Astrocyte (in vitro differentiated cells and primary cell): ENCODE data around the gene SLC25A30. TPM values are rescaled to one million over a fixed set of nuclear protein-coding genes. Genes with fewer than 3 reads are reported as not detected.

ENCODE experiments used
- DNase-seq: peaks from one replicate; pipeline ENCODE4 v3.0.0-alpha.2; 2010; ENCODE audit warnings: low read depth
- FAIRE-seq: peaks from 2 replicates; lab custom pipeline; 2011; peaks lifted over from hg19 to GRCh38; lab: Jason Lieb, UNC
- H2AFZ ChIP-seq: 2 replicates; pipeline ENCODE4 v1.6.0; 2012; ENCODE audit warnings: low read depth, low read length, inconsistent platforms
- H3K27ac ChIP-seq: 2 replicates; pipeline ENCODE4 v1.5.1; 2011; ENCODE audit warnings: low read depth, low read length, inconsistent platforms
- H3K27me3 ChIP-seq: 2 replicates; pipeline ENCODE4 v1.6.0; 2011; ENCODE audit warnings: low read length, inconsistent platforms; ENCODE audit not compliant: insufficient read depth
- H3K36me3 ChIP-seq: 2 replicates; pipeline ENCODE4 v1.5.1; 2011; ENCODE audit warnings: low read length, inconsistent platforms; ENCODE audit not compliant: insufficient read depth
- H3K4me1 ChIP-seq: 2 replicates; pipeline ENCODE4 v1.5.1; 2011; ENCODE audit warnings: low read length, inconsistent platforms; ENCODE audit not compliant: insufficient read depth
- H3K4me2 ChIP-seq: 2 replicates; pipeline ENCODE4 v1.6.0; 2012; ENCODE audit warnings: low read length, inconsistent platforms
- H3K4me3 ChIP-seq: 2 replicates; pipeline ENCODE4 v1.5.1; 2011; ENCODE audit warnings: low read depth, mild to moderate bottlenecking, low read length, inconsistent platforms; ENCODE audit not compliant: insufficient read depth
- H3K79me2 ChIP-seq: 2 replicates; pipeline ENCODE4 v1.6.0; 2012; ENCODE audit warnings: mild to moderate bottlenecking, low read length, inconsistent platforms; ENCODE audit not compliant: insufficient read depth
- H3K9ac ChIP-seq: 2 replicates; pipeline ENCODE4 v1.6.0; 2012; ENCODE audit warnings: mild to moderate bottlenecking, low read length, inconsistent platforms
- H3K9me3 ChIP-seq: 2 replicates; pipeline ENCODE4 v1.5.1; 2012; ENCODE audit warnings: low read depth, mild to moderate bottlenecking, low read length, inconsistent platforms; ENCODE audit not compliant: insufficient read depth
- H4K20me1 ChIP-seq: 2 replicates; pipeline ENCODE4 v1.6.0; 2012; ENCODE audit warnings: low read length, inconsistent platforms; ENCODE audit not compliant: insufficient read depth
- H3K27ac Mint-ChIP-seq: one replicate; pipeline ENCODE4 v1.8.0; 2021; ENCODE audit warnings: mild to moderate bottlenecking, mixed read lengths; ENCODE audit not compliant: unreplicated experiment
- H3K27me3 Mint-ChIP-seq: one replicate; pipeline ENCODE4 v1.8.0; 2021; ENCODE audit warnings: low read depth, mixed read lengths; ENCODE audit not compliant: unreplicated experiment
- H3K36me3 Mint-ChIP-seq: one replicate; pipeline ENCODE4 v1.8.0; 2021; ENCODE audit warnings: low read depth, mixed read lengths; ENCODE audit not compliant: unreplicated experiment
- H3K4me1 Mint-ChIP-seq: one replicate; pipeline ENCODE4 v1.8.0; 2021; ENCODE audit warnings: low read depth, mixed read lengths; ENCODE audit not compliant: unreplicated experiment
- H3K4me3 Mint-ChIP-seq: one replicate; pipeline ENCODE4 v1.8.0; 2021; ENCODE audit warnings: mild to moderate bottlenecking, moderate library complexity, mixed read lengths; ENCODE audit not compliant: unreplicated experiment
- H3K9me3 Mint-ChIP-seq: one replicate; pipeline ENCODE4 v1.8.0; 2021; ENCODE audit warnings: mild to moderate bottlenecking, mixed read lengths; ENCODE audit not compliant: unreplicated experiment
- CTCF ChIP-seq: IDR thresholded peaks from 2 replicates; pipeline ENCODE4 v1.5.1; 2011; ENCODE audit warnings: low read depth, mild to moderate bottlenecking, inconsistent platforms, low read length, moderate library complexity; ENCODE audit not compliant: insufficient read depth
- EZH2 ChIP-seq: IDR thresholded peaks from 2 replicates; pipeline ENCODE4 v1.6.1; 2012; ENCODE audit warnings: mild to moderate bottlenecking, low read length, inconsistent platforms; ENCODE audit not compliant: insufficient read depth
- total RNA-seq: library from RNA; stranded (reverse); gene quantifications from 2 replicates; pipeline ENCODE4 v1.2.1, GENCODE V29; 2021

SLC25A30 gene
- total RNA-seq, 1 donor from 2014 or later = 14.3 TPM

- H3K4me3 ChIP-seq = no peak overlapping the region
- no peaks in the 10 kb centered on the region for H3K36me3 ChIP-seq
- Mint-ChIP-seq H3K9me3 (no peaks in the 10 kb centered on the region), H3K27me3 (peaks cover 5% of the 10 kb centered on the region), H3K27ac (peak overlapping the region; percentile 53), H3K4me1 (peaks cover 11% of the 10 kb centered on the region), H3K36me3 (no peaks in the 10 kb centered on the region), H3K4me3 (no peak overlapping the region)
- no peak overlapping the region for H3K27ac ChIP-seq
- TF ChIP-seq EZH2 = no peak
- TF ChIP-seq CTCF = no peak
- no peak overlapping the region for H3K9ac ChIP-seq
- H3K4me2 ChIP-seq = peak overlapping the region; percentile 34
- peaks cover 4% of the 10 kb centered on the region for H3K4me1 ChIP-seq
- FAIRE-seq = no peak
- no peaks in the 10 kb centered on the region for H3K9me3 ChIP-seq
- no peaks in the 10 kb centered on the region for H4K20me1 ChIP-seq
- H3K27me3 ChIP-seq = no peaks in the 10 kb centered on the region
- DNase-seq = no peak
- no peaks in the 10 kb centered on the region for H3K79me2 ChIP-seq
- H2AFZ ChIP-seq = no peak overlapping the region
These were observed 21.7 kb upstream of the SLC25A30 start for GRCh38 chr13:45439781-45440462.

GRCh38 chr13:45439008-45439407, 20.8 kb upstream of the SLC25A30 start:
- H3K4me3 ChIP-seq = no peak overlapping the region
- FAIRE-seq = no peak
- no peaks in the 10 kb centered on the region for H3K27me3 ChIP-seq
- no peaks in the 10 kb centered on the region for H3K79me2 ChIP-seq
- no peak overlapping the region for H3K4me2 ChIP-seq
- H3K4me1 ChIP-seq = peaks cover 4% of the 10 kb centered on the region
- TF ChIP-seq CTCF (no peak), EZH2 (no peak)
- H4K20me1 ChIP-seq = no peaks in the 10 kb centered on the region
- no peaks in the 10 kb centered on the region for H3K36me3 ChIP-seq
- DNase-seq = no peak
- no peaks in the 10 kb centered on the region for H3K9me3 ChIP-seq
- no peak overlapping the region for H3K9ac ChIP-seq
- no peak overlapping the region for H3K4me3 Mint-ChIP-seq
- no peaks in the 10 kb centered on the region for H3K36me3 Mint-ChIP-seq
- H3K4me1 Mint-ChIP-seq = peaks cover 11% of the 10 kb centered on the region
- H3K27me3 Mint-ChIP-seq = peaks cover 1% of the 10 kb centered on the region
- H3K27ac Mint-ChIP-seq = no peak overlapping the region
- H3K27ac ChIP-seq = no peak overlapping the region
- H3K9me3 Mint-ChIP-seq = no peaks in the 10 kb centered on the region
- H2AFZ ChIP-seq = no peak overlapping the region

- H3K4me3 Mint-ChIP-seq = no peak overlapping the region
- Histone ChIP-seq H3K4me2 (no peak overlapping the region), H3K27ac (no peak overlapping the region), H3K27me3 (no peaks in the 10 kb centered on the region), H3K9ac (no peak overlapping the region), H3K79me2 (no peaks in the 10 kb centered on the region), H2AFZ (no peak overlapping the region), H4K20me1 (no peaks in the 10 kb centered on the region), H3K9me3 (no peaks in the 10 kb centered on the region), H3K36me3 (no peaks in the 10 kb centered on the region), H3K4me3 (no peak overlapping the region), H3K4me1 (peaks cover 4% of the 10 kb centered on the region)
- H3K27me3 Mint-ChIP-seq = peaks cover 2% of the 10 kb centered on the region
- H3K4me1 Mint-ChIP-seq = peaks cover 11% of the 10 kb centered on the region
- no peak for DNase-seq
- FAIRE-seq = no peak
- no peaks in the 10 kb centered on the region for H3K36me3 Mint-ChIP-seq
- H3K27ac Mint-ChIP-seq = no peak overlapping the region
- TF ChIP-seq EZH2 = no peak
- no peak for TF ChIP-seq CTCF
- no peaks in the 10 kb centered on the region for H3K9me3 Mint-ChIP-seq
These were observed 19.8 kb upstream of the SLC25A30 start for GRCh38 chr13:45437947-45438346.
